Stomach (tissue), 4 donors: ENCODE results near the gene CAV2.

Experiments
- CTCF ChIP-seq, 7 experiments: fragments of 450-650 bp in 4 of 7; fragments of 200-600 bp in 3 of 7; sonication (generic) in 3 of 7; IDR thresholded peaks; one replicate each; pipeline ENCODE4 v1.5.1; 2016 to 2019; ENCODE audit warnings: antibody characterized with exemption in 7 of 7, control low read depth in 2 of 7, mild to moderate bottlenecking in 1 of 7
- POLR2A ChIP-seq, 4 donors: fragments of 450-650 bp; IDR thresholded peaks; one replicate each; pipeline ENCODE4 v1.6.1; 2016; ENCODE audit warnings: antibody characterized with exemption in 4 of 4, control low read depth in 2 of 4, mild to moderate bottlenecking in 1 of 4, moderate library complexity in 1 of 4
- POLR2AphosphoS5 ChIP-seq, 3 donors: sonication (generic); formaldehyde crosslinking; IDR thresholded peaks; one replicate each; pipeline ENCODE4 v1.6.1; 2016; ENCODE audit warnings: antibody characterized with exemption in 3 of 3

- TF ChIP-seq CTCF (IDR thresholded peaks at IDR 0.05): no peak
- no peak for TF ChIP-seq POLR2A (IDR thresholded peaks at IDR 0.05)
- TF ChIP-seq POLR2AphosphoS5 (IDR thresholded peaks at IDR 0.05): no peak
Observed at GRCh38 chr7:116554911-116555310, 55.4 kb downstream of the CAV2 start.
